Measurements from ENCODE around the gene SLC34A3.
A peak's percentile ranks its signal among the peaks of the same experiment; 100 is the strongest.
"Not testable (repeated sequence)": the region's sequence is repeated elsewhere in the genome, so short reads cannot be mapped to it uniquely, and the experiment has no call there.

The SLC34A3 gene

DNA sequence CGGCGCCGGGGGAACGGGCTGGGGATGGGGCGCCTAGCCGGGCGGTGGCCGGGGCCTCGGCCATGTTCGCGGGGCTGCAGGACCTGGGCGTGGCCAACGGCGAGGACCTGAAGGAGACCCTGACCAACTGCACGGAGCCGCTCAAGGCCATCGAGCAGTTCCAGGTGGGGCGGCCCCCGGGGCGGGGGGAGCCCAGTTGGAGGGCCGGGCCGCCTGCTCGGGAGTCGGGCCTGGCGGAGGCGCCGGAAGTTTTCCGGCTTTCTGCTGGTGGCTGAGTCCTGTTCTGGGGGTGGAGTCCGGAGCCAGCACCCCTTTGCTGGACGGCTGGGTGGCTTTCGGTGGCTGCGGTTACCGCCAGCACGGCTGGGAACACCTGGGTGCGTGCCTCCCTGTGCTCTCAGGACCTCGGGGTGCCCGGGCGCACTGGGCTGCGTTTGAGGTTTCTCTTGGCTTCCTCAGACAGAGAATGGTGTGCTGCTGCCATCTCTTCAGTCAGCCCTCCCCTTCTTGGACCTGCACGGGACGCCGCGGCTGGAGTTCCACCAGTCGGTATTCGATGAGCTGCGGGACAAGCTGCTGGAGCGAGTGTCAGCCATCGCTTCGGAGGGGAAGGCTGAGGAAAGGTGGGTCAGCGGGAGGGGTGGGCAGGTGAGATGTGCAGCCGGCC, 24.9 kb downstream of the SLC34A3 start:
- Histone ChIP-seq H3K27me3 (replicated peaks) (no peaks in the 10 kb centered on the region), H3K36me3 (replicated peaks) (peaks cover 14% of the 10 kb centered on the region), H3K4me3 (ENCODE audit: low read depth, low read length) (peak overlapping the region; percentile 92), H3K27ac (peak overlapping the region; percentile 27)
- in situ Hi-C loops (cut with HindIII; ENCODE audit: low pct_ligation_motif_present, low sequenced_read_pairs): no loop called here
- TF ChIP-seq, protein P1, sequence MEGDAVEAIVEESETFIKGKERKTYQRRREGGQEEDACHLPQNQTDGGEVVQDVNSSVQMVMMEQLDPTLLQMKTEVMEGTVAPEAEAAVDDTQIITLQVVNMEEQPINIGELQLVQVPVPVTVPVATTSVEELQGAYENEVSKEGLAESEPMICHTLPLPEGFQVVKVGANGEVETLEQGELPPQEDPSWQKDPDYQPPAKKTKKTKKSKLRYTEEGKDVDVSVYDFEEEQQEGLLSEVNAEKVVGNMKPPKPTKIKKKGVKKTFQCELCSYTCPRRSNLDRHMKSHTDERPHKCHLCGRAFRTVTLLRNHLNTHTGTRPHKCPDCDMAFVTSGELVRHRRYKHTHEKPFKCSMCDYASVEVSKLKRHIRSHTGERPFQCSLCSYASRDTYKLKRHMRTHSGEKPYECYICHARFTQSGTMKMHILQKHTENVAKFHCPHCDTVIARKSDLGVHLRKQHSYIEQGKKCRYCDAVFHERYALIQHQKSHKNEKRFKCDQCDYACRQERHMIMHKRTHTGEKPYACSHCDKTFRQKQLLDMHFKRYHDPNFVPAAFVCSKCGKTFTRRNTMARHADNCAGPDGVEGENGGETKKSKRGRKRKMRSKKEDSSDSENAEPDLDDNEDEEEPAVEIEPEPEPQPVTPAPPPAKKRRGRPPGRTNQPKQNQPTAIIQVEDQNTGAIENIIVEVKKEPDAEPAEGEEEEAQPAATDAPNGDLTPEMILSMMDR (IDR thresholded peaks at IDR 0.05; ENCODE audit: low read depth, low read length, missing control alignments): no peak
- DNase-seq: no peak

DNA sequence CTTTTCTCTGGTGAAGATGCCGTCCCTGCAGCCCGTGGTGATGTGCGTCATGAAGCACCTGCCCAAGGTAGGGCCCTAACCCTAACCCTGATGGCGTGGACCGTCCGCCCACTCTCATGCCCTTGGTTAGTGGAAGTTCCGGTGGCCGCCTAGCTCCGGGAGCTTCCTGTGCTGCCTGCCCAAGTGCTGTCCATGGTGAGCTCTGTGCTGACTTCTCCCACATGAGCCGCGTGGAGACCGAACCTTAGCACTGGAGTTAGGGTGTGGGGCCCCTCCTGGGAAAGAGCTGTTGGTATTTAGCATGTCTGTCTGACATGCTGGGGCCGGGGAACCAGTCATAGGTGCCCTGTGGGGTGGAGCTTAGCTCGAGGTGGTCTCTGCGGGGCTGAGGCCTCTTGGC, 25.7 kb downstream of the SLC34A3 start:
- Histone ChIP-seq H3K4me3 (ENCODE audit: low read depth, low read length) (peak overlapping the region; percentile 92), H3K27ac (no peak overlapping the region), H3K27me3 (replicated peaks) (no peaks in the 10 kb centered on the region), H3K36me3 (replicated peaks) (peaks cover 14% of the 10 kb centered on the region)
- DNase-seq: no peak
- in situ Hi-C loops (cut with HindIII; ENCODE audit: low pct_ligation_motif_present, low sequenced_read_pairs): no loop called here
- TF ChIP-seq, protein P1 (IDR thresholded peaks at IDR 0.05; ENCODE audit: low read depth, low read length, missing control alignments): no peak

DNA sequence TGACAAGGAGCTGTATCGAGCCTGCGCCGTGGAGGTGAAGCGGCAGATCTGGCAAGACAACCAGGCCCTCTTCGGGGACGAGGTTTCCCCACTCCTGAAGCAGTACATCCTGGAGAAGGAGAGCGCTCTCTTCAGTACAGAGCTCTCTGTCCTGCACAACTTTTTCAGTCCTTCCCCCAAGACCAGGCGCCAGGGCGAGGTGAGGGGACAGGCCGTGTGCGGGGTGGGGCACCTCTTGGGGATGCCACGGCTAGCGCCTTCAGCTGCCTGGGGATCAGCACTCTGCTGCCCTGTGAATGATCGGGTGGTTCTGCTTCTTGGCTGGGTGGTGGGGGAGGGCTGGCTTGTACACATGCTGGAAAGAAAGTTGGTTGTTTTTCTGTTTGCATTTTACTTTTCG, 26.2 kb downstream of the SLC34A3 start:
- no peak for DNase-seq
- Histone ChIP-seq H3K4me3 (ENCODE audit: low read depth, low read length) (peak overlapping the region; percentile 92), H3K27me3 (replicated peaks) (no peaks in the 10 kb centered on the region), H3K27ac (no peak overlapping the region), H3K36me3 (replicated peaks) (peaks cover 14% of the 10 kb centered on the region)
- in situ Hi-C loops (cut with HindIII; ENCODE audit: low pct_ligation_motif_present, low sequenced_read_pairs): no loop called here
- TF ChIP-seq, protein P1 (IDR thresholded peaks at IDR 0.05; ENCODE audit: low read depth, low read length, missing control alignments): no peak

DNA sequence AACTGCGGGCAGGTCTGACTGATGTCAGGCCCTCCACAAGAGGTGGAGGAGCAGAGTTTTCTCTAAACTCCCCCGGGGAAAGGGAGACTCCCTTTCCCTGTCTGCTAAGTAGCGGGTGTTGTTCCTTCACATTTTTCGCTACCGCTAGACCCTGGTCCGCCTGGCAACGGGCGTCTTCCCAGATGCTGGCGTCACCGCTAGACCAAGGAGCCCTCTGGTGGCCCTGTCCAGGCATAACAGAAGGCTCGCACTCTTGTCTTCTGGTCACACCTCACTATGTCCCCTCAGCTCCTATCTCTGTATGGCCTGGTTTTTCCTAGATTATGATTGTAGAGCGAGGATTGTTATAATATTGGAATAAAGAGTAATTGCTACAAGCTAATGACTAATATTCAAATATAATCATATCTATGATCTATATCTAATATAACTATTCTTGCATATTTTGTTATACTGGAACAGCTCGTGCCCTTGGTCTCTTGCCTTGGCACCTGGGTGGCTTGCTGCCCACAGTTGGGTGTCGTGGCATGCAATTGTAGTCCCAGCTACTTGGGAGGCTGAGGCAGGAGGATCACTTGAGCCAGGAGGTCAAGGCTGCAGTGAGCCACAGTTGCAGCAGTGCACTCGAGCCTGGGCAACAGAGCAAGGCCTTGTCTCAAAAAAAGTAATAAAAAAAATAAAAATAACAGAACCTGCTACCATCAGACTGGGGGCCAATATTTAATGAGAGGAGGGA, 31.6 kb downstream of the SLC34A3 start:
- H3K27ac ChIP-seq; DNase-seq; H3K4me3 ChIP-seq (ENCODE audit: low read depth, low read length); in situ Hi-C loops (cut with HindIII; ENCODE audit: low pct_ligation_motif_present, low sequenced_read_pairs); H3K27me3 ChIP-seq (replicated peaks): not testable (repeated sequence)
- H3K36me3 ChIP-seq (replicated peaks): peaks cover 29% of the 10 kb centered on the region
- TF ChIP-seq, protein P1 (IDR thresholded peaks at IDR 0.05; ENCODE audit: low read depth, low read length, missing control alignments): peak; percentile 55

DNA sequence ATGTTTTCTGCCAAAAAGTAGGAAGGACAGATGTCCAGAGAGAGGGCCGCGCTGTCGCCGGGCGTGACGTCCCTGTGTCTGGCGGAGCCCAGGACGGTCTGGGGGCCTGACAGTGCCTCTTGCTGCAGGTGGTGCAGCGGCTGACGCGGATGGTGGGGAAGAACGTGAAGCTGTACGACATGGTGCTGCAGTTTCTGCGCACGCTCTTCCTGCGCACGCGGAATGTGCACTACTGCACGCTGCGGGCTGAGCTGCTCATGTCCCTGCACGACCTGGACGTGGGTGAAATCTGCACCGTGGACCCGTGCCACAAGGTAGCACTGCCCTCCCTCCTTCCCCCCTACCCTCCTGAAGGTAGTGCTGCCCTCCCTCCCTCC, 32.2 kb downstream of the SLC34A3 start:
- Histone ChIP-seq H3K27ac (no peak overlapping the region), H3K36me3 (replicated peaks) (peaks cover 32% of the 10 kb centered on the region), H3K27me3 (replicated peaks) (no peaks in the 10 kb centered on the region), H3K4me3 (ENCODE audit: low read depth, low read length) (no peak overlapping the region)
- TF ChIP-seq, protein P1 (IDR thresholded peaks at IDR 0.05; ENCODE audit: low read depth, low read length, missing control alignments): no peak
- no peak for DNase-seq
- in situ Hi-C loops (cut with HindIII; ENCODE audit: low pct_ligation_motif_present, low sequenced_read_pairs): no loop called here
